PFSK-1 (cell line): Measurements from ENCODE around the gene GIMAP2. TPM values are rescaled to one million over a fixed set of nuclear protein-coding genes. Genes with fewer than 3 reads are reported as not detected.

Experiments used
- FOXP2 ChIP-seq: optimal IDR thresholded peaks from 2 replicates; pipeline ENCODE3; 2011; ENCODE audit warnings: borderline replicate concordance, control low read depth, inconsistent platforms; ENCODE audit not compliant: insufficient read depth; ENCODE audit errors: extremely low read length, extremely low read depth
- POLR2AphosphoS5 ChIP-seq: IDR thresholded peaks from 2 replicates; pipeline ENCODE4 v1.6.1; 2012; ENCODE audit warnings: low read depth, mild to moderate bottlenecking, control low read depth, low read length, moderate library complexity
- REST ChIP-seq, 2 experiments: IDR thresholded peaks; 2 replicates each; pipeline versions ENCODE4 v1.6.1 to v1.8.0; 2011 to 2012; ENCODE audit warnings: low read depth in 2 of 2, low read length in 2 of 2, control low read depth in 1 of 2, inconsistent platforms in 1 of 2, mild to moderate bottlenecking in 1 of 2, moderate library complexity in 1 of 2; ENCODE audit not compliant: insufficient read depth in 1 of 2
- SIN3A ChIP-seq: IDR thresholded peaks from 2 replicates; pipeline ENCODE4 v1.6.1; 2012; ENCODE audit warnings: mild to moderate bottlenecking, low read length, moderate library complexity, borderline replicate concordance; ENCODE audit not compliant: insufficient read depth
- TAF1 ChIP-seq: IDR thresholded peaks from 2 replicates; pipeline ENCODE4 v1.6.1; 2012; ENCODE audit warnings: low read length, control low read depth, borderline replicate concordance; ENCODE audit not compliant: insufficient read depth
- polyA plus RNA-seq: library from polyadenylated mRNA; unstranded; fragments of >200 nt; gene quantifications from one replicate; pipeline ENCODE4 v1.2.1, GENCODE V29; 2012; ENCODE audit warnings: low read depth, missing spikeins; ENCODE audit not compliant: insufficient read length

GIMAP2 gene
- 0.38 TPM for polyA plus RNA-seq

- no peak for TF ChIP-seq REST (IDR thresholded peaks at IDR 0.05; ENCODE audit: insufficient read depth in 1 of 2, low read depth in 2 of 2, low read length in 2 of 2)
- TF ChIP-seq TAF1: no peak
- TF ChIP-seq POLR2AphosphoS5: no peak
- no peak for TF ChIP-seq FOXP2
- TF ChIP-seq SIN3A: no peak
Measured at GRCh38 chr7:150685219-150686029, at the start of gene GIMAP2. TSS of gene GIMAP2 (plus strand) at chr7:150685706. CDS start at chr7:150687060, 1,354 bp downstream.

GRCh38 chr7:150641854-150642253 is 43.7 kb upstream of the GIMAP2 start:
- no peak for TF ChIP-seq REST (IDR thresholded peaks at IDR 0.05; ENCODE audit: insufficient read depth in 1 of 2, low read depth in 2 of 2, low read length in 2 of 2)
- TF ChIP-seq SIN3A: no peak

GRCh38 chr7:150642926-150643325 is 42.6 kb upstream of the GIMAP2 start:
- no peak for TF ChIP-seq POLR2AphosphoS5
- no peak for TF ChIP-seq SIN3A
- TF ChIP-seq REST (IDR thresholded peaks at IDR 0.05; ENCODE audit: insufficient read depth in 1 of 2, low read depth in 2 of 2, low read length in 2 of 2): no peak
- TF ChIP-seq FOXP2: no peak

GRCh38 chr7:150645259-150646020 is 40.1 kb upstream of the GIMAP2 start:
- TF ChIP-seq TAF1: no peak

- TF ChIP-seq FOXP2: no peak
- TF ChIP-seq TAF1: no peak
- TF ChIP-seq SIN3A: no peak
- no peak for TF ChIP-seq REST (IDR thresholded peaks at IDR 0.05; ENCODE audit: insufficient read depth in 1 of 2, low read depth in 2 of 2, low read length in 2 of 2)
- TF ChIP-seq POLR2AphosphoS5: no peak
Measured at GRCh38 chr7:150648353-150649079, 37.0 kb upstream of the GIMAP2 start.
